ENCODE data around the gene ERMAP.
"Not testable (repeated sequence)": the region's sequence is repeated elsewhere in the genome, so short reads cannot be mapped to it uniquely, and the experiment has no call there.

The ERMAP gene

DNA sequence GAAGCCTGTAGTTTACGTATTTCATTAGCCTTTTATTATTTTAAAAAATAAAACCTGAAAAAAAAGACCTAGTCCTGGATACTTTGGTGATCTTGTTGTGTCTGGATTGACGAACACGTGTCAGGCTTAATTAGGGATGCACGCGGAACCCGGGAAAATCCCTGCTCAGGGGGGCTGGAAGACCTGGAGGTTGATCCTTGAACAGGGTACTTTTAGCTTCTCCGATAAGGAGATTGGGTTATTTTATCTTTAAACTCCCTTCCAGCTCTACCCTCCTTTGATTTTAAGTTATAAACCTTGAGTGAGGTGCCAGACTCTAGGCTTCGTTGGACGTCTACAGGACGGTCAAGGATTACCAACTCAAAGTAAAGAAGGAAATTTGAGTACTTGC is 28.9 kb downstream of the ERMAP start:
- no peak for DNase-seq (ENCODE audit: low read depth)

DNA sequence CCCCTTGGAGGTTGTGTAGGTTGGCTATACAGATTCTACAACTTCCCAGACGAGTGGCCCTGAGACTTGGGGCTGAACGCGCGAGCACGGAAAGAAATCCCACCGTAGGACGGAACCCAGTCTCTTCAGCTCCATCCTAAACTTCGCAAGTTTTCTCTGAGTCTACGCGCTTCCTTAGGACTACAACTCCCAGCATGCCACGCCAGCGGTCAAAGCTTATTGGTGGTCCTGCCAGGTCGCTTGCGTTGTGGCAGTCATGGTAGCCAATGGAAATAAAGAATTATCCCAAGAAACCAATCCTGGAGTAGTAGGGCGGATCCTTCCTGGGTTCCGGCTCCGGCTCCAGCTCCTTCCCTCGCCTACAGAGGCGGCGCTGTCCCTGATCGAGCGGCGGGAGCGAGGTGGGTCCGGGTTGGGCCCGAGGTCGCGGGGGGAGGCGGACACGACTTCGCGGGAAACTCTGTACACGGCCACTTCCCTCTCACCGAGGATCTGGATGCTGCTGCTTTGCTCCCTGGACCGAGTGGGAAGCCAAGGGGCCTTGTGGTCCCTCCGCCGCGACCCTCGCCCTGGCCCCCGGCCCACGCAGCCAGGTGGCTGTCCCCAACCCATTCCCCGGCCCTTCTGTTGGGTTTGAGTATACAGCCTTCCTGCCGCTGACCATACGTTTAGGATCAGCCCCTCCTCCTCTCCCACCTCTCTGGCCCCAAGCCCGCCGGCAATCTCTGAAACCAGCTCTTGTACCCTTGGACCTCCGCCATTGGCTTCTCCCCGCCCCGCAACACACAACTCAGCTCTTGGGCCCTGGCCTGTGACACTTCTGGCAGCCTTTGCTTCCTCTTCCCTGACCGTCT is 29.6 kb downstream of the ERMAP start, which contains the start of gene ZNF691:
ZNF691 (plus strand) TSS at position 357 of the 854 bp plus-strand sequence. CDS start 3,046 bp downstream, outside the sequence.
- DNase-seq (ENCODE audit: low read depth) = peak; percentile 76

DNA sequence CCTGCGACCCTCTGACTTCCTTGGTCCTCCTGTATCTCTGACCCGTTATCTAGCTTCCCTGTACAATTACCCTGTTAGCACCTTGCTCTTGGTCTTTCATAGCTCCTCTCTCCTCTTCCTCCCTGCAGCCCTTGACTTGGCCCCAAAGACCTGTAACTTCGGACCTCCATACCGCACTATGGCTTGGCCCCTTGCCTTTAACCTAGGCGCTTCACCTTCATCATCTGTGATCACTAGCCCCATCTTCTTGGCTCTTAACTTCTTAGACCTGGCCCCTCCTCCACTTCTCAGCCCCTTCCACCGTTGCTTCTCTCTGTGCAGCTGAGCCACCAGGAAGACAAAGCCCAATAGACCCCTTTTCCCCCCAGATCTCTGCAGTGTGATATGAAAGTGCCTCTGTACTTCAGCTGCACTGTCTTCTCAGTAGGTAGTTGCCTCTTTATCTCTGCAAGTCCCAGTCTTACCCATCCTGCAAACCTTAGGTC is 30.2 kb downstream of the ERMAP start:
- DNase-seq (ENCODE audit: low read depth) = no peak

DNA sequence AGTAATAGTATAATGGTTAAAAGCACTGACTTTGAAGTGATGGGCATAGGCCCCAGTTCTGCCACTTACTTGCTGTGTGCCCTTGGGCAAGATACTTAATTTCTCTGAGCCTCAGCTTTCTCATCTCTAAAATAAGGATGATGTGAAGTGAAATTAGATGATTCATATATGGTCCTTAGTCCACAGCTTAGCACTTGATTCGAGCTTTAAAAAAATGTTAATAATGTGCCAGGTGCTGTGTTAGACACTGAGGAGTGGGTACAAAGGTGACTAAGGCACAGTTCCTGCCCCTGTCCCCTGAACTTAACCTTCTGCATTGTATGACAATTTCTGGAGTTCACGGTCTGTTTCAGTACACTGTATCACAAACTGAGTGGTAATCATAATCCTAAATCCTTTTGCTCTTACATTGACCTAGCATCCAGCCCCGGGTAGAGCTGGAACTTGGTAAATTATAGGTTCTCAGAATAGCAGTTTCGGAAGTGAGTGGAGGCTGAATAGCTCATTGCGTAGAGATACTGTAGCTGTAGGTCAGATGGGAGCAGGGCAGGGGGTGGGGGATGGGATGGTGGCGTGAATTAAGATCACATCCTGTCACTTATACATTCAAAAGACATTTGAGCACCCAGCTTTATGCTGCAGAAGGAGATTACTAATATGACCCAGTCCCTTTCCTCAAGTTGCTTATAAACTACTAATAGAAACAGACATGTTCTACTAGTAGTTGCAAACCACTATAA is 31.0 kb downstream of the ERMAP start:
- no peak for DNase-seq (ENCODE audit: low read depth)

DNA sequence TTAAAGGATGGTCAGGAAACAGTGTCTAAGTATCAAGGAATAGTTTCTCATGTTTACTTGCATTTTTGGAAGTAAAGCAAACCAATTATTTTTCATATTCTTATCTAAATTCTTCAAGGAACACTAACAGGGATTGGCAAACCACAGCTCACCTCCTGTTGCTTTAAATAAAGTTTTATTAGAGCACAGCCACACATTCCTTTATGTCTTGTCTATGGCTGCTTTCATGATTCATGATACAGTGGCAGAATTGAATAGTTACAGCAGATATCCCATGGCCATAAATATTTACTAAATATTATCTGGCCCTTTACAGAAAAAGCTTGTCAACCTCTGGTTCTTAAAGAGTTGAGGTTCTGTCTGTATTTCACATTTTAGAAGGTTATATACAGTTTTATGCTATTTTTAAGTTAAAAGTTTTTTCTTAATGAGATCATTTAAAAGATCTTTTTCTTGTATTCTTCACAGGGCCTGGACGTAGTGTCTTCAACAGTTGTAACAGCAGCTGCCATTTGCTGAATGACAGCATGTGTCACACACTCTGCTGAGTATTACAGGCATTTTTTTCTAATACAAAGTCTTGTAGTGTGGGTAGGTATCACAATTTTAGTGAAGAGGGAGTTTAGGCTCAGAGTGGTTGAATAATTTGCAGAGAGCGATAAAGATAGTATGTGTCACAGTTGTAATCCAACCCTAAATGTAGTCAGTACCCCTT is 32.1 kb downstream of the ERMAP start:
- DNase-seq (ENCODE audit: low read depth) = no peak

DNA sequence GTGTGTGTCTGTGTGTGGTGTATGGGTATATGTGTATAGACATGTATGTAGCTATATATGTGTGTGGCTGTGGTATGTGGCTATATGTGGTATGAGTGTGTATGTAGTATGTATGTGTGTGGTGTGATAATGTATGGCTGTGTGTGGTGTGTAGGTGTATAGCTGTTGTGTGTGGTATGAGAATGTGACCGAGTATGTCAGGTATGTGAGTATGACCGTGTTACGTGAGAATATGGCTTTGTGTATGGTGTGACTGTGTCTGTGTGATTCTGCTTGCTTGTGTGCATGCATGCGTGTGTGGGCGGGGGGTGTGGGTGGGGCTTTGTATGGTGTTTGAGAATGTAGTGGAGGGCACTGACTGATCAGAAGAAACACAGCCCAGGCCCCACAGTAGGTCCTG is 33.0 kb downstream of the ERMAP start:
- no peak for DNase-seq (ENCODE audit: low read depth)

DNA sequence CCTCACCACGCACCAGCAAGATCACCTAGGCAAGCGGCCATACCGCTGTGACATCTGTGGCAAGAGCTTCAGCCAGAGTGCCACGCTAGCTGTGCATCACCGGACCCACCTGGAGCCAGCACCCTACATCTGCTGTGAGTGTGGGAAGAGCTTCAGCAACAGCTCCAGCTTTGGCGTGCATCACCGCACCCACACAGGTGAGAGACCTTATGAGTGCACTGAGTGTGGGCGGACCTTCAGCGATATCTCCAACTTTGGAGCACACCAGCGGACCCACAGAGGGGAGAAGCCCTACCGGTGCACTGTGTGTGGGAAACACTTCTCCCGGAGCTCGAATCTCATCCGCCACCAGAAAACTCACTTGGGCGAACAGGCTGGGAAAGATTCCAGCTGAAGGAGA is 34.5 kb downstream of the ERMAP start:
- DNase-seq (ENCODE audit: low read depth) = no peak

DNA sequence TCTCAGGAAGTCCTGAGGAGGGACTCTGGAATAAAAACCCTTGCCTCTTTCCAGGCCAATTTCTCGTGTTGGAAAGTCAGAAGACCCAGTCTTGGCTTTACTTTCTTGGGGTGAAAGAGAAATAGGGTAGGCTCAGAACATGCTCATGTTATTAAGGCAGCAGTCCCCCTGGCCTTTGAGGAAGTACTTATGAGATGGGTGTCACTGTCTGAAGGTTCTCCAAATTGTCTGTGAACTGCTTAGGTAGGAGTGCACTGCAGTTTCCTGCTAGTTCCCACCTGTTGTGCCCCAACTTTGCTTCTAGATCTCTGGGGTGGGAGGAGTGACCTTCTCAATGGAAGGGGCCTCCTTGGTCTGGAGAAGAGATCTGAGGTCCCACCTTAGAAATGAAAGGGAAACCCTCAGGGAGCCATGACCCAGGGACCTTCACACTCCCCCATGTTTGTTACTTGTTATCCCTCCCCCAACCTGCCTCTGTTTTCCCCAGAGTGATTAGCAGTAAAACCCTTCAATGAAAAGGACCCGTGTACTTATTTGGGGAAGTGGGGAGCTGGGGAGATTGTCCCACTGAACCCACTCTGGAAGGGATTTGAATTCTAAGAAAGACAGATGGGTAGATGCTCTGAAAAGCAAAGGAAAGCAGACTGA is 35.2 kb downstream of the ERMAP start:
- no peak for DNase-seq (ENCODE audit: low read depth)

DNA sequence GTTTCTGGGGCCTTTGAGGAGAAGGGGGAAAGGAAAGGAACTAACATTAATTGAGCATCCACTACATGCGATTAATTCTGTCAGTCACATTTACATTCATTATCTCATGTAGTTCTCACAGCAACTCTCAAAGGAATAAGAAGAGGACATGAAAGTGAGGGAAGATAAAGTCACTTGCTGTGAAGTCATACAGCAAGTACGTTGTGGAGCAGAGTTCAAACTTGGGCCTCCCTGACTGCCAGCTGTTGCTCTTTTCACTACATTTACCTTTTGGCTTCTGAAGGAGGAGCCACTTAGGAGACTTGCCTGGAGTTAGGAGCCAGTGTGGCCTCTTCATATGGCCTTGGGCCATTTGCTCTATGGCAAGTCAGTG is 35.7 kb downstream of the ERMAP start:
- no peak for DNase-seq (ENCODE audit: low read depth)

DNA sequence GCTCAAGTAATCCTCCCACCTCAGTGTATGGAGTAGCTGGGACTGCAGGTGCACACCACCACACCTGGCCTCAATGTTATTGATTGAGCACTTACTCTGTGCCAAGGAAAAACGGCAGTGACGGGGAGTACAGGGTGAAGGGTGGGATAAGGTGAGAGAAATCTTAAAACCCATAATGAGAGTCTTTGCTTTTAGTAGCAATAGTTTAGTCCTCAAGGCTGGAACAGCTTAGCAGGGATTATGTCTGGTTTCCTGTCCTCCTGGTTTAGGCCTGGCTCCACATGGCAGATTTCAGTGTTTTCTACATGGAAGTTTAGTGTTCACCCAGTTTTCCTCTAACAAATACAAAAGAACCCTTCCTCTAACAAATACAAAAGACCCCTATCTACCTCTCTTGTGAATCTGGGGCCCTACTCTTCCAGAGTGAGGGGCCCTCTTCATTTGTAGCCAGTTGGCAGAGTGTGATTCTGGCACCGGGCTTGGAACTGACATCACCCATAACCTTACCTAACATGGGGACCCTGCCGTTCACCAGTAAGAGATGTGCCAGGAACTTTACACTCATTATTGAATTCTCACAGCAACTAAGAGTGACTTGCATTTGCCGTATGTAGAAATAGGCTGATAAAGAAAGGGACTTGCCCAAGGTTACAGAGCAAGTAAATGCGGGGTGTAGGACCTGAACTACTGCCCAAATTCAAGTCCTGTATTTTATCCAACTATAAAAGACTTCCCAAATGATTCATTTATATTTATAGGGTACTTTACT is 36.4 kb downstream of the ERMAP start:
- DNase-seq (ENCODE audit: low read depth) = no peak

DNA sequence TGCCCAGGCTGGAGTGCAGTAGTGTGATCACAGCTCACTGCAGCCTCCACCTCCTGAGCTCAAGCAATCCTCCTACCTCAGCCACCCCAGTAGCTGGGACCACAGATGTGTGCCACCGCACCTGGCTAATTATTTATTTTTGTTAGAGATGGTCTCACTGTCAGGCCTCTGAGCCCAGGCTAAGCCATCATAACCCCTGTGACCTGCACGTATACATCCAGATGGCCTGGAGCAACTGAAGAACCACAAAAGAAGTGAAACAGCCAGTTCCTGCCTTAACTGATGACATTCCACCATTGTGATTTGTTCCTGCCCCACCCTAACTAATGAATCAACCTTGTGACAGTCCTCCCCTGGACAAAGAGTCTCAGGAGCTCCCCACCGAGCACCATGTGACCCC is 39.6 kb downstream of the ERMAP start:
- not testable (repeated sequence) for DNase-seq (ENCODE audit: low read depth)

DNA sequence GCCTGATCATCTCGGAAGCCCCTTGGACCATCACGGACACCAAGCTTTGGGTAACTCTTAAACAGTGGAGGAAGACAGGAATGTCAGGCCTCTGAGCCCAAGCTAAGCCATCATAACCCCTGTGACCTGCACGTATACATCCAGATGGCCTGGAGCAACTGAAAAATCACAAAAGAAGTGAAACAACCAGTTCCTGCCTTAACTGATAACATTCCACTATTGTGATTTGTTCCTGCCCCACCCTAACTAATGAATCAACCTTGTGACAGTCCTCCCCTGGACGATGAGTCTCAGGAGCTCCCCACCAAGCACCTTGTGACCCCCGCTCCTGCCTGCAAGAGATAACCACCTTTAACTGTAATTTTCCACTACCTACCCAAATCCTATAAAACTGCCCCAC is 42.4 kb downstream of the ERMAP start:
- DNase-seq (ENCODE audit: low read depth) = not testable (repeated sequence)

DNA sequence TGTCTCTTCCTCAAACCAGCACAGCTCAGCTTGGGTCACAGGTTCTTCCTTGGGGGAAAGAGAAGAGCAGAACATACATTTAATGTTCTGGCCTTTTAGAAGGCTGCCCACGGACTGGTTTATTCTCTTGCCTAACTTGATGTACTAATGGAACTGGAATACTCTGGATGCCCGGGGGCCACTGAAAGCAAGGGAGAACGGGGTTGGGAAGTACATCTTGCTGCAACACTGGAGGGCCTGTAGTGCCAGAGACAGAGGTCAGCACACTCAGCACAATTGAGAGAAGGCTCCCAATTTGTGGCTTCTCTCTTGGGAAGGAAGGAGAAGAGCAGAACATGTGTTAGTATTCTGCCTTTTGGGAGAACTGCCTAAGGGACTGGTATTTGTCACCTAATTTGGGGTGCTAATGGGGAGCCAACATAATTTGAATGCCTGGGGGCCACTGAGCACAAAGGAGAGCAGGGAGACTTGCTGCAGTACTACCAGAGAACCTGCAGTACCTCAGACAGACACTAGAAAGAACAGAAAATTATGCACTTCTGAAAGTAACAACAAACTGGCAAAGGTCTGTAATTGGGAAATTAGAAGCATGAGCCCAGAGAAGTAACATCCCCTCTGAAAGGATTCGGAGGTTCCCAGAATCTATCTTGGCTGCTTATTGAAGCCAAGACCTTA is 43.6 kb downstream of the ERMAP start:
- no peak for DNase-seq (ENCODE audit: low read depth)

DNA sequence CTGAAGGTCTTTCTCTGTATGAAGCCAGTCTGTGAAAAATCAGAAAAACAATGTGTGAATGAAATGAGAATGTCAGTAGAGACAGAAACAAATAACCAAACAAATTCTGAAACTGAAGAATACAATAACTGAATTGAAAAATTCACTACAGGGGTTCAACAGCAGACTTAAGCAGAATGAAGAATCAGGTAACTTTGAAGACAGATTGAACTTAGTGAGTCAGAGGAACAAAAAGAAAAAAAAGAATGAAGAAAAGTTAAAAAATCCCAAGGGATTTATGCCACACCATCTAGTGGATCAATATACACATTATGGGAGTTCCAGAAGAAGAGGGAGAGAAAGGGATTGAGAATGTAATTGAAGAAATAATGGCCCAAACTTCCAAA is 44.1 kb downstream of the ERMAP start:
- DNase-seq (ENCODE audit: low read depth) = no peak

DNA sequence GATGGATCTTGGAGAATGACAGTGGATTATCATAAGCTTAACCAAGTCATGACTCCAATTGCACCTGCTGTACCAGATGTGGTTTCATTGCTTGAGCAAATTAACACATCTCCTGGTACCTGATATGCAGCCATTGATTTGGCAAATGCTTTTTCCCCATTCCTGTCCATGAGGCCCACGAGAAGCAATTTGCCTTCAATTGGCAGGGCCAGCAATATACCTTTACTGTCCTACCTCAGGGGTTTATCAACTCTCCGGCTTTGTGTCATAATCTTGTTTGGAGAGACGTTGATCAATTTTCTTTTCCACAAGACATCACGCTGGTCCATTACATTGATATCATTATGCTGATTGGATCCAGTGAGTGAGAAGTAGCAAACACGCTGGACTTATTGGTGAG is 49.6 kb downstream of the ERMAP start:
- DNase-seq (ENCODE audit: low read depth) = no peak

DNA sequence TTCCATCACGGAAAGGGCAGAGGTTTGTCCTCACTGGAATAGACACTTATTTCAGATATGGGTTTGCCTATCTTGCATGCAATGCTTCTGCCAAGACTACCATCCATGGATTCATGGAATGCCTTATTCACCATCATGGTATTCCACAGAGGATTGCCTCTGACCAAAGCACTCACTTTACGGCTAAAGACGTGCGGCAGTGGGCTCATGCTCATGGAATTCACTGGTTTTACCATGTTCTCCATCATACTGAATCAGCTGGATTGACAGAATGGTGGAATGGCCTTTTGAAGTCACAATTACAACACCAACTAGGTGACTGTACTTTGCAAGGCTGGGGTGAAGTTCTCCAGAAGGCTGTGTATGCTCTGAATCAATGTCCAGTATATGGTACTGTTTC is 51.5 kb downstream of the ERMAP start:
- DNase-seq (ENCODE audit: low read depth) = not testable (repeated sequence)

DNA sequence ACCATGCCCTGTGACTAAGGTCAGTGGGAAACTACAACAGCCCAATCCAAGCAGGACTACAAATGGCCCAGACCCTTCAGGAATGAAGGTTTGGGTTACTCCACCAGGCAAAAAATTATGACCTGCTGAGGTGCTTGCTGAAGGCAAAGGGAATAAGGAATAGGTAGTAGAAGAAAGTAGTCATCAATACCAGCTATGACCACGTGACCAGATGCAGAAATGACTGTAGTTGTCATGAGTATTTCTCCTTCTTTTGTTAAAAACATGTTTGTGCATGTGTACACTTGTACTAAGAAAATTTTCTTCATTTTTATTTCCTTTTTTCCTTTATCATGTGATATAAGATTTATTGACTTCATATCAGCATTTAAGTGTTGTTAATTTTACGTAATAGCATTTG is 52.3 kb downstream of the ERMAP start:
- not testable (repeated sequence) for DNase-seq (ENCODE audit: low read depth)

DNA sequence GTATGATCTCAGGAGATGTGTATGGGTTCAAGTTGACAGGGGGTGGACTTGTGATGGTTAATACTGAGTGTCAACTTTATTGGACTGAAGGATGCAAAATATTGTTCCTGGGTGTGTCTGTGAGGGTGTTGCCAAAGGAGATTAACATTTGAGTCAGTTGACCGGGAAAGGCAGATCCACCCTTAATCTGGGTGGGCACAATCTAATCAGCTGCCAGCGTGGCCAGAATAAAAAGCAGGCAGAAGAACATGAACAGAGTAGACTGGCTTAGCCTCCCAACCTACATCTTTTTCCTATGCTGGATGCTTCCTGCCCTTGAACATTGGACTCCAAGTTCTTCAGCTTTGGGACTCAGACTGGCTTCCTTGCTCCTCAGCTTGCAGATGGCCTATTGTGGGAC is 52.8 kb downstream of the ERMAP start:
- not testable (repeated sequence) for DNase-seq (ENCODE audit: low read depth)

DNA sequence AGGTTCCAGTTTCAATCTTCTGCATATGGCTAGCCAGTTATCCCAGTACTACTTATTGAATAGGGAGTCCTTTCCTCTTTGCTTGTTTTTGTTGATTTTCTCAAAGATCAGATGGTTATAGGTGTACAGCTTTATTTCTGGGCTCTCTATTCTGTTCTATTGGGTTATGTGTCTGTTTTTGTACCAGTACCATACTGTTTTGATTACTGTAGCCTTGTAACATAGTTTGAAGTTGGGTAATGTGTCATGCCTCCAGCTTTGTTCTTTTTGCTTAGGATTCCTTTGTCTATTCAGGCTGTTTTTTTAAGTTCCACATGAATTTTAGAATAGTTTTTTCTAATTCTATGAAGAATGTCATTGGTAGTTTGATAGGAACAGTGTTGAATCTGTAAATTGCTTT is 56.2 kb downstream of the ERMAP start:
- DNase-seq (ENCODE audit: low read depth) = not testable (repeated sequence)

DNA sequence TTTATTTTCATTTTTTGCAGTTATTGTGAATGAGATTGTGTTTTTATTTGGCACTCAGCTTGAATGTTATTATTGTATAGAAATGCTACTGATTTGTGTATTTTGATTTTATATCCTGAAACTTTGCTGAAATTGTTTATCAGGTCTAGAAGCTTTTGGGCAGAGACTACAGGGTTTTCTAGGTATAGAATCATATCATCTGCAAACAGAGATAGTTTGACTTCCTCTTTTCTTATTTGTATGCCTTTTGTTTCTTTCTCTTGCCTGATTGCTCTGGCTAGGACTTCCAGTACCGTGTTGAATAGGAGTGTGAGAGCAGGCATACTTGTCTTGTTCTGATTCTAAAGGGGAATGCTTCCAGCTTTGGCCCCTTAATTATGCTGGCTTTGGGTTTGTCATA is 56.7 kb downstream of the ERMAP start:
- DNase-seq (ENCODE audit: low read depth) = no peak

DNA sequence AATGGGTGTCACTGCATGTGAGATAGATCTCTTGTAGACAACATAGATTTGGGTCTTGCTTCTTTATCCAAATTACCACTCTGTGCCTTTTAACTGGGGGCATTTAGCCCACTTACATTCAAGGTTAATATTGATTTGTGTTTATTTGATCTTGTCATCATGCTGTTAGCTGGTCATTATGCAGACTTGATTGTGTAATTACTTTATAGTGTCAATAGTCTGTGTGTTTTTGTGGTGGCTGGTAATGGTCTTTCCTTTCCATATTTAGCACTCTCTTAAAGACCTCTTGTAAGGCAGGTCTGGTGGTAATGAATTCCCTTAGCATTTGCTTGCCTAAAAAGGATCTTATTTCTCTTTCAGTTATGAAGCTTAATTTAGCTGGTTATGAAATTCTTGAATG is 59.1 kb downstream of the ERMAP start:
- no peak for DNase-seq (ENCODE audit: low read depth)

Measured in activated gamma-delta T cell treated with anti-CD3 and anti-CD28 coated beads, Interleukin-2, amount 50 U/mL, for 16 hours (primary cell).